Right renal pelvis (tissue), 4 donors: ENCODE results near the gene IGSF9. TPM values are rescaled to one million over a fixed set of nuclear protein-coding genes. Genes with fewer than 3 reads are reported as not detected.

Source experiments
- DNase-seq, 4 donors: peaks; one replicate each; pipeline ENCODE4 v3.0.0-alpha.2; 2013; ENCODE audit warnings: low read depth in 4 of 4, low spot score in 3 of 4, missing footprints in 1 of 4
- polyA plus RNA-seq, 4 donors: library from polyadenylated mRNA; unstranded; fragments of 120-200 nt; gene quantifications; one replicate each; pipeline ENCODE4 v1.2.1, GENCODE V29; 2013; ENCODE audit not compliant: insufficient read length in 4 of 4

Gene IGSF9
- polyA plus RNA-seq, 4 donors = 13.4 to 18.7 (median 15.5) TPM

DNA sequence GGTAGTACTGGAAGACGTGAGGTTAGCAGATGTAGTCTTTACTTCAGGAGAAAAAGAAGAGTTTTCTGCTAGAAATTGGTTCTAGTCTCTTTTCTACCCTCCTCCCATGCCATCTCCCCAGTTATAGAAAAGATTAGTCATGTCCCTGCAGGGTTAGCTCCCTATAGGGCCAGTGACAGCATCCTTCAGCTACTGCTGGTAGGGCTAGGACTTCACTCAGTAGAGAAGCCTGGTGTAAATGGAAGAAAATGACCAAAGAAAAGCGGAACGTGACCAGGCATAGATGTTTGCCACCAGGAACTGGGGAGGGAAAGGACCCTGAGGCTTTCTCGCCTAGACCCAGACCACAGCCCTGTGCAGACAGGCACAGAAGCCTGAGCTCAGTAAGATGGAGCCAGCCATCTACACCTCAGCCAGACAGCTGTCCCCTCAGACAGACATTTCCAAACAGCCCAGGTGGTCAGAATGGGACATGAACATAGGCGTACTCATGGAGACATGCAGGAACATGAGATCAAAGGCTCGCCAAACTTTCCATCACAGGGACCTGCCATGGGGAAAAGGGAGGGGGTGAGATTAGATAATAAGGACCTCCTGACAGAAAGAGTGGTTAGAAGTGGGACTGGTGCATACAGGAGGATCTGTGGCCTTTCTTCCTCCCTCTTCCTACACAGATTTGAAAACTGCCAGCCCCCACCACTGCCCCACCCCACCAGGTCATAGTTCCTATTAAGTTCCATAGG is 32.1 kb upstream of the IGSF9 start:
- no peak for DNase-seq

- DNase-seq = no peak
Measured at GRCh38 chr1:159974350-159974965, 29.0 kb upstream of the IGSF9 start.

- no peak for DNase-seq
Measured at GRCh38 chr1:159973350-159973940, 28.0 kb upstream of the IGSF9 start.

GRCh38 chr1:159972443-159973205 is 27.2 kb upstream of the IGSF9 start:
- DNase-seq = no peak

DNA sequence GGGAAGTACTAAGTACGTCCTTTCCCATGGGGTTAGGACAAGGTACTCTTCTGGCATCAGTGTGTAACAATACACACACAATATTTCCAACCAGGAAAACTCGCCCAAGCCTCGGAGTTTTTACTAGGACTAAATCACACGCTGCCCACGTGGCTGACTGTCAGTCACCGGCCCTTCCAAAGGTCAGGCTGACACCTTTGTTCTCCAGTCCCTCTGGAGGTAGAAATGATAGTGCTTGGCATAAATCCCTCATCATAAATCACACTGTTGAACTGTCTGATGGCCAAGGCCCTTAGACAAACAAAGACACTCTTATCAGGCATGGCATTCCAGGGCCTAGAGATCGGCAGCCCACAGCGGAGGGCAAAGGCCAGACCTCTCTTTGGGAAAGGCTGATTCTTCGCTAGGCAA is 25.5 kb upstream of the IGSF9 start:
- DNase-seq = no peak

DNA sequence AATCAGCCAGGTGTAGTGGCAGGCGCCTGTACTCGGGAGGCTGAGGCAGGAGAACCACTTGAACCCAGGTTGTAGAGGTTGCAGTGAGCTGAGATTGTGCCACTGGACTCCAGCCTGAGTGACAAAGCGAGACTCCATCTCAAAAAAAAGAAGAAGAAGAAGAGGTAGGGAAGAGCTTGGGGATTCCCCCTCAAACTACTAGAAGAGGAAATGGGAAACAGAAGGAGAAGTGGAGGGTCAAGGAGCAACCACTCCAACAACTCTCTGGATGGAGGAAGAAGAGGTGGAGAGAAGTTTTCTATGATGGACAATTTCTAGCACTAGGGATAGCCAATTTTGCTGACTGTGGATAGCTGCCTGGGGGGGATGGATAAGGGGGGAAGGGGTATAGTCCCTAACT is 23.5 kb upstream of the IGSF9 start:
- DNase-seq = no peak

DNA sequence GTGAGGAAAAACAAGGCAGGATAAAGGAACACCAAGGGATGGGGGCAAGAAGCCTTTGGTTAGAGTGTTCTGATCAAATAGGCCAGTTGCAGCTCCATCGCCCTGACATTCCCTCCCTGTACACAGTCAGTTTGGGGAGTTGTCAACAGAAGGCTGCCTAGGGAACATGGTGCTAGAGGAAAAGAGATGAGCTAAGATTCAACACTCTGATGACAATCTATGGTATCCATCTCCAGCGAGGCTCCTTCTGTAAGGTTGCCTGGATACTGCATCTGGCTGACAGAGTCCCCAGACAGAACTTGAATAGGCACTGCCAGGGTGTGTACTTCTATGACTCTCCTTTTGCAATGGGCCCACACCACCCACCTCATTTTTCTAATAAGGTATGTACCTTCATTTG is 19.9 kb upstream of the IGSF9 start:
- no peak for DNase-seq

DNA sequence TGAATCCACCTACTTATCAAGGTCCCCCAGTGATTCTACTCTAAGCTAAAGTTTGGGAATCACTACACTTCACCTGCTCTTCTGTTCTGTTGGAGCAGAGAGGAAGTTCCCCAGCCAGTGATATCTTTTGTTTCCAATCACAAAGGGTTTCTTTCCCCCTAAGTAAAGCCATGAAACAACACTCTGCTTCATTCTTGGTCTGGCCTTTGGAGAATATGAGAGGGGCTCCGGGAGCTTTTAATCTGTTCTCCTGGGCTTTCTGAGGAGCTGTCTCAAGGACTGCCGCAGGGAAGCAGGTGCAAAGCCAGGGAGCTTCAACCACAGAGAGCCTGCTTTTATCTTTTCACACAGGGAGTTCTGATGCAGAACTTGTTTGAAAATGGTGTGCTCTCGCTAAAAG is 18.7 kb upstream of the IGSF9 start:
- no peak for DNase-seq

GRCh38 chr1:159962176-159962575 is 16.8 kb upstream of the IGSF9 start:
- no peak for DNase-seq

GRCh38 chr1:159961636-159962035 is 16.2 kb upstream of the IGSF9 start:
- DNase-seq = no peak

DNA sequence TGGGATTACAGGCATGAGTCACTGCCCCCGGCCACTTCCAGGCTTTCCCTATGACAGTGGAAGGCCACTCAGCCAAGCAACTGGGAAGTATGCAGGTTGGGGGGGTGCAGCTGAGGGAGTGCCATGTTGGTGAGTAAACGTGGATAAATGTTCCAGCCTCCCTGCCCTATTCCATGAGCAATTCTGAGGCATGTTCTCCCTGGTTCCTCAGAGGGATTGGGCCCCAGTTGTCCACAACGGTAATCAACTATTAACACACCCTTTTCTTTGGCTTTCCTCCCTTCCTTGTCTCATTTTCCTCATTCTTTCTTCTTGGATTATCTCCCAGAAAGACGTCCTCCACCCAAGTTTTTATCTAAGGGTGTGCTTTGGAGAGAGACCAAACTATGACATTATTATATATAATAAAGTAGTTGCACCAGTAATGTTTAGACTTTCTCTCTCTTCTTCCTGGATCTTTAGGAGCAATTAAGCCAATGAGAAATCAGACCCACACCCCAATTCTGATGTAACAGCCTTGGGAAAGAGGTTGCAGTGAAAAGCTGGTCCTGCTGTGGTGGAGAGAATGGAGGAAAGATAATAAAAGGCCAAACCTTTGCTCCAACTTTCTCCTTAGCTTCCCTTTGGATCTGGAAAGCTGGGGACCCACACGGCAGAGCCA is 15.4 kb upstream of the IGSF9 start:
- no peak for DNase-seq

DNA sequence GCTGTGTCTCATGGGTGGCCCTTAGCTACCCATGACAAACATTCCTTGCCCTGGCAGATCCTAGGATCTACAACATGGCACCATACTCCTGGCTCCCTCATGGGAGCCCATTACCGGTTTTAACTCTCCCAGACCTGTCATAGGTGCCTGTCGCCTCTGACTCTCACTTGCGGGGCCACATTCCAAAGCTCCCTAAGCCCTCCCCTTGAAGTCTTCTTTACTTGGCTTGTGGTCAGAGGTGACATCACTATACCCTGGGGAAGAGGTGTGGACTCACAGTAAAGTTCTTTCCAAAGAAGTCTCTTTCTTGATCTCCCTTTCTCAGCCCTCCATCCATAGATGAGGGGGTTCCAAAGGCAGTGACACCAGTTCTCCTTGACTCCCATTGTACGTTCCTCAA is 14.0 kb upstream of the IGSF9 start:
- no peak for DNase-seq

- DNase-seq = no peak
Measured at GRCh38 chr1:159958719-159959380, 13.4 kb upstream of the IGSF9 start.

DNA sequence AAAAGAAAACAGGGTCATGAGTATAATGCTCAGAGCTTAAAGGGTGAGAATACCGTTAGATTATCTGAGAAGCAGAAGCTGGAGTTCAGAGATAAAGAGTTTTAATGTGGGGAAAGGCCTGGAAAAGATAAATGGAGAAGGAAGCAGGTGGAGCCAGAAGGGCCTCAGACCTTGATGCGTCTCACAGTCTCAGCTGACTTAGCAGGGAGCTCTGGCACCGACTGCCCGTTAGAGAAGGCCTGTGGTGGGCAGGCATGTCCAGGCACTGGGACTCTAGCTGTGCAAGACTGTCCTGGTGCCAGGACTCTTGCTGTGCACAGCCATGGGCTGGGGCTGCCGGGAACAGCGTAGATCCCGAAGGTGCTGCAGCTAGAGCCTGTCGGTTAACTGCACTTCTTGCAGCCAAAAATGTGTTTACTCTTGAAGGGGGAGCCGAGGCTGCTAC is 12.4 kb upstream of the IGSF9 start:
- DNase-seq = no peak

DNA sequence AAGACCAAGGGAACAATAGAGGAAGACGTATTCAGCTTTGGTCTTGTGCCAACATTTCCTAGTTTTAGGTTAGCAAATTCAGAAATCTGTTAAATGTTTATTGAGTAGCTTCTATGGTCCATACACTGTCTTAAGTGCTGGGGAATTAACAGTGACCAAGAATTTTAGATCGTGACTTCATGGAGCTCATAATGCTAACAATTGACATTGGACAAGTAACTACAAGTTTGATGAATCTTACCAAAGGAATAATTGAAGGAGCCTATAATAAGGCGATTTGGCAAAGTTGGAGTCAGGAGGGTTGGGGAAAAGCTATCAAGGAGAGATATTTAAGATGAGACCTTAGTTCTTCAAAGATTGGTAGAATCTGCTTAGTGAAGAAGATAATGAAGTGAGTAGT is 10.0 kb upstream of the IGSF9 start:
- no peak for DNase-seq

DNA sequence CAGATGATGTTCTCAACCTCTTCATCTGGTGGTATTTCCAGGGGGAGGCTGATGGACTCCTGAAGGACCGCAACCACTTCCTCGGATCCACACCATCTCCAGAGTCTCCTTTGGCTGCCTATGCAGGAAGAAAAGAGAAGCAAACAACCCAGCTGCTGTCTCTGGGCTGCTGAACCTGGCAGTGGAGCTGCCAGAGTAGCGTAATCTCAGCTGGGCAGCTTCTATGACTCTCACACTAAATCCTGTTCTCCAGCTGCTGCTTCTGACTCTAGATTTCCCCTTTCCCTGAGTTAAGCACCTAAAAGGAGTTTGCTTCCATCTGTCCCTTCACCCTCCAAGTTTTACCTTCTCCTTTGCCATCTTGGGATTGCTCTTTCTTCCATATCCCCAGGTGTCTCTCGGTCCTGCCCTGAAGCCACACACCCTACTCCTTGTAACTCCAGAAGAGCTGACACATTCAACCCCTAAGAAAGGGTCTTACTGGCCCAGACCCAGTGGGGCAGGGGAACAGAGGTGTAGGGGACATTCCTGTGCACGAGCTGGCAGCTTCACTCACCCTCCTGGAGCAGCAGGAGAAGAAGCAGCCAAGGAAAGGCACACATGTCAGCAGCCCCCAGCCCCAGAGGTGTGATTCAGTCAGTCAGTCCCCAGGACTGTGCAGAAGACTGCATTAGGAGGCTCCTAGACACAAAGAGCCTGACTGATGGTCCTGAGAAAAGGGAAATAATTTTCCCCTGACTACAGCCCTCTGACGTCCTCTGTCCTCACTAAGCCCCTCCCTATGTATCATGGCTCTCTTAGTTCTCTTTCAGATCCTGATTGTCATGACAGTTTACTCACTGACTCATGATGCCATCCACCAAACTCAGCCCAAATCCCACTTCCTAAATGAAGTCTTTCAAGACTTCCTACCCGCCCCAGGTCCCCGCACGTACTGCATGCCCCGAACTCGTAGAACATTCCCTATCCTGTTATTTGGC is 8.4 kb upstream of the IGSF9 start, which contains the start of gene SLAMF9:
TSS of gene SLAMF9 (minus strand) at position 702 of the 980 bp plus-strand sequence. CDS start at position 602, 100 bp downstream.
- no peak for DNase-seq

DNA sequence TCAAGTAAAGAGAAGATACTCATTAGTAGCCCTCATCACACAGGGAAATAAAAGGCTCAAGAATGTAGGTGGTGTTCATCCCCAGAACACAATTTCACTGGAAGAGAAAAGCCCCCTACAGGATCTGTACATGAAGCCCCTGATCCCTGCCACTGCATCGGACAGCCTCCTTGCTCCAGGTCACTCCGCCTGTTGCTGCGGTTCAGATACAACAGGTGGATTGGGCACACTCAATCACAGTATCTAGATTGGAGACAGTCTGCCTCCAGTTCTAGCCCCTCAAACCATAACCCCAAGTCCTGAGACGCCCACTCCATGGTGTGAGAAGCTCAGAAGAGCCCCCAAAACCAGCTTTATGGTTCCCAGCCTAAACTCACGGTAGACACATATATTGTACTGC is 7.5 kb upstream of the IGSF9 start:
- no peak for DNase-seq

GRCh38 chr1:159951551-159951950 is 6.1 kb upstream of the IGSF9 start:
- no peak for DNase-seq

DNA sequence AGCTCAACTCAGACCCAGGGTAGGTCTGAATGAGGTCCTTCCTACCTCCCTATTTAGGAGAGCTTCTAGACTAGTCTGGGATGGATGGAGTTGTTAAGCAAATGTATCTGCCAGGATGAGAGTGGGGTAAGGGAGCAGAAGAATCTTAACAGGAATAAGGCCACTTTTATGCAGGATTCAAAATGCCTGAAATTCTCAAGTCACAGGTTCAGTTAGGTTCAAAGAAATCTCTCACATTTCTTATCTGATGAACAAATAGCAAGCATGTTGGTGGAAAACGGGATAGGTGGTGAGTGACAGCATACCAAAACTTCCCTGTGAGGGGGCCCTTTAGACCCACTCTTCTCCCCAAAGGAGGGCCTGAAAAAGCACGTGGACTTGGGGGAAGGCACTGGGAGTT is 5.6 kb upstream of the IGSF9 start:
- no peak for DNase-seq
